Prostate gland (tissue), 2 donors: Measurements from ENCODE around the gene NINJ1. TPM values are rescaled to one million over a fixed set of nuclear protein-coding genes. Genes with fewer than 3 reads are reported as not detected.
"Not testable (repeated sequence)": the region's sequence is repeated elsewhere in the genome, so short reads cannot be mapped to it uniquely, and the experiment has no call there.

Experiments
- DNase-seq: peaks from one replicate; pipeline ENCODE4 v3.0.0-alpha.2; 2019; ENCODE audit warnings: low spot score
- H3K27ac ChIP-seq, 2 donors: fragments of 200-600 bp; sonication (generic); 2 replicates each; pipeline ENCODE4 v1.5.1; 2017 to 2019
- H3K27me3 ChIP-seq: fragments of 200-600 bp; sonication (generic); replicated peaks from 2 replicates; pipeline ENCODE4 v1.5.1; 2019; ENCODE audit not compliant: insufficient read depth
- H3K36me3 ChIP-seq, 2 donors: fragments of 200-600 bp; sonication (generic); 1 replicate in 1 of 2; 2 replicates in 1 of 2; pipeline versions ENCODE4 v1.5.1 to v1.8.1; 2017 to 2019
- H3K4me1 ChIP-seq: fragments of 200-600 bp; sonication (generic); replicated peaks from 2 replicates; pipeline ENCODE4 v1.5.1; 2019
- H3K4me3 ChIP-seq, 2 donors: fragments of 200-600 bp; sonication (generic); 2 replicates each; pipeline ENCODE4 v1.5.1; 2017 to 2019
- H3K9me3 ChIP-seq: fragments of 200-600 bp; sonication (generic); 2 replicates; pipeline ENCODE4 v1.5.1; 2017
- POLR2A ChIP-seq: fragments of 450-650 bp; IDR thresholded peaks from one replicate; pipeline ENCODE4 v1.6.1; 2016; ENCODE audit warnings: antibody characterized with exemption, mild to moderate bottlenecking
- POLR2AphosphoS5 ChIP-seq: sonication (generic); formaldehyde crosslinking; IDR thresholded peaks from one replicate; pipeline ENCODE4 v1.6.1; 2017; ENCODE audit warnings: antibody characterized with exemption
- WGBS: methylation state at CpG from one replicate; pipeline ENCODE4 v1.1.5; 2018; 5-methylcytosine and 5-hydroxymethylcytosine counted together
- intact Hi-C: fragments of 100-400 bp; cut with DNase I; formaldehyde crosslinking; loops from one replicate; pipeline ENCODE4 v1.14.2; 2022
- total RNA-seq, 2 donors: library from RNA; depleted of rRNA; stranded (reverse); fragments of >200 nt; gene quantifications; one replicate each; pipeline ENCODE4 v1.1.0, GENCODE V29; 2016
- TF ChIP-seq, protein P1 (sequence below), 4 experiments: fragments of 200-600 bp in 2 of 4; fragments of 450-650 bp in 2 of 4; sonication (generic) in 2 of 4; IDR thresholded peaks; 1 replicate in 3 of 4; 2 replicates in 1 of 4; pipeline ENCODE4 v1.5.1; 2016 to 2019; ENCODE audit warnings: antibody characterized with exemption in 4 of 4, mild to moderate bottlenecking in 2 of 4, moderate library complexity in 2 of 4

Gene NINJ1
- total RNA-seq, 2 donors from 2014 or later, result 139 to 183 TPM

GRCh38 chr9:93119703-93119952 lies 14.4 kb downstream of the NINJ1 start:
- no peaks in the 10 kb centered on the region for H3K36me3 ChIP-seq
- WGBS, result 76% methylated on average over 5 of the region's 5 CpGs
- H3K27me3 ChIP-seq, result no peaks in the 10 kb centered on the region
- no peaks in the 10 kb centered on the region for H3K4me1 ChIP-seq
- TF ChIP-seq POLR2AphosphoS5, result no peak
- no peak for TF ChIP-seq POLR2A
- TF ChIP-seq, protein P1, sequence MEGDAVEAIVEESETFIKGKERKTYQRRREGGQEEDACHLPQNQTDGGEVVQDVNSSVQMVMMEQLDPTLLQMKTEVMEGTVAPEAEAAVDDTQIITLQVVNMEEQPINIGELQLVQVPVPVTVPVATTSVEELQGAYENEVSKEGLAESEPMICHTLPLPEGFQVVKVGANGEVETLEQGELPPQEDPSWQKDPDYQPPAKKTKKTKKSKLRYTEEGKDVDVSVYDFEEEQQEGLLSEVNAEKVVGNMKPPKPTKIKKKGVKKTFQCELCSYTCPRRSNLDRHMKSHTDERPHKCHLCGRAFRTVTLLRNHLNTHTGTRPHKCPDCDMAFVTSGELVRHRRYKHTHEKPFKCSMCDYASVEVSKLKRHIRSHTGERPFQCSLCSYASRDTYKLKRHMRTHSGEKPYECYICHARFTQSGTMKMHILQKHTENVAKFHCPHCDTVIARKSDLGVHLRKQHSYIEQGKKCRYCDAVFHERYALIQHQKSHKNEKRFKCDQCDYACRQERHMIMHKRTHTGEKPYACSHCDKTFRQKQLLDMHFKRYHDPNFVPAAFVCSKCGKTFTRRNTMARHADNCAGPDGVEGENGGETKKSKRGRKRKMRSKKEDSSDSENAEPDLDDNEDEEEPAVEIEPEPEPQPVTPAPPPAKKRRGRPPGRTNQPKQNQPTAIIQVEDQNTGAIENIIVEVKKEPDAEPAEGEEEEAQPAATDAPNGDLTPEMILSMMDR (IDR thresholded peaks at IDR 0.05), result no peak
- intact Hi-C loops, result no loop called here
- no peak for DNase-seq
- no peak overlapping the region for H3K4me3 ChIP-seq
- peak overlapping the region; percentile 52 to 62 for H3K27ac ChIP-seq
- no peaks in the 10 kb centered on the region for H3K9me3 ChIP-seq

DNA sequence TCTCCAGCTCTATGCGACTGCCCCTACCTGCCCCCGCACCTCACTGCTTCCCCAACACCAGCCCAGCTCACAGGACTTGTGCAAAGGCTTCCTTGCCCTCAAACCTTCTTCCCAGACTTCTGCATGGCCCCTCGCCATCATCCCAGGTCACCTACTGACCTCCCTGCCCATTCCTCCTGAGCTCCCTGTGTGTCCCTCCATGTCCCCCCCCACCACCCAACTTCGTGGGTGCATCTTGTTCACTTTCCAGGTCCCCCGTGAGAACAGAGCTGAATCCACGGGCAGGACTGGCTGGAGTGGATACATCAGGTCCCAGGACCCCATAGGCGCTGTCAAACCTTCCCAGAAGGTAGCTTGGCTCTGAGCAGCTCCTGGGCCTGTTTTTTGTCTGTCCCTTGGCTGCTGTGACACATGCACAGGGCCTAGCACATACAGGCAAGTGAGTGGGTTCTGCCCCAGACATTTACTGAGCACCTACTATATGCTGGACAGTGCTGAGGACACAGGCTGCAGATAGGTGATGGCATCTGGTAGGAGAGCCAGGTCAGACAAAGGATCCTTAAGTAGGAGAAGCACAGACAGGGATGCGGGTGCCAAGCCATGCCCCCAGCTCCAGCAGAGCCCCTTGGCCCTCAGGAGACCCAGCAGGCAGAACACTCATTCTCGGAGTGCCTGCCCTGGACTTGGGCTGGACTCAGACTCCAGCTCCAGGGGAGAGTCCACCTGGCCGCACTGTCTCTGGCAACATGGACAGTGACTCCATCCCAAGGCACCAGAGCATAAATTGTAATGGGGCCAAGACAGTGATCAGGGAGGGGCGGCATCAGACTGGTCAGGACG lies 15.0 kb downstream of the NINJ1 start:
- no peaks in the 10 kb centered on the region for H3K4me1 ChIP-seq
- TF ChIP-seq, protein P1 (IDR thresholded peaks at IDR 0.05), result no peak
- TF ChIP-seq POLR2A (no peak), POLR2AphosphoS5 (no peak)
- H3K27ac ChIP-seq, result peak overlapping the region; percentile 52 to 62
- intact Hi-C loops, result no loop called here
- H3K4me3 ChIP-seq, result no peak overlapping the region
- no peaks in the 10 kb centered on the region for H3K27me3 ChIP-seq
- no peak for DNase-seq
- 90% methylated on average over 12 of the region's 12 CpGs for WGBS
- no peaks in the 10 kb centered on the region for H3K9me3 ChIP-seq
- no peaks in the 10 kb centered on the region for H3K36me3 ChIP-seq

- no peak overlapping the region for H3K27ac ChIP-seq
- H3K9me3 ChIP-seq, result no peaks in the 10 kb centered on the region
- 91% methylated on average over 12 of the region's 12 CpGs for WGBS
- intact Hi-C loops, result no loop called here
- no peaks in the 10 kb centered on the region for H3K27me3 ChIP-seq
- no peaks in the 10 kb centered on the region for H3K4me1 ChIP-seq
- no peak overlapping the region for H3K4me3 ChIP-seq
- TF ChIP-seq POLR2A (no peak), POLR2AphosphoS5 (no peak)
- TF ChIP-seq, protein P1 (IDR thresholded peaks at IDR 0.05), result no peak
- no peaks in the 10 kb centered on the region for H3K36me3 ChIP-seq
- no peak for DNase-seq
Observed at GRCh38 chr9:93117924-93118862, 15.9 kb downstream of the NINJ1 start.

GRCh38 chr9:93117521-93117920 lies 16.5 kb downstream of the NINJ1 start:
- H3K27me3 ChIP-seq, DNase-seq, H3K27ac ChIP-seq, H3K36me3 ChIP-seq, H3K4me1 ChIP-seq, intact Hi-C loops, H3K9me3 ChIP-seq, H3K4me3 ChIP-seq: not testable (repeated sequence)
- WGBS, result 90% methylated on average over 9 of the region's 9 CpGs

- intact Hi-C loops, result no loop called here
- H3K36me3 ChIP-seq, result no peaks in the 10 kb centered on the region
- 72% methylated on average over 17 of the region's 17 CpGs for WGBS
- H3K4me1 ChIP-seq, result no peaks in the 10 kb centered on the region
- H3K9me3 ChIP-seq, result no peaks in the 10 kb centered on the region
- no peaks in the 10 kb centered on the region for H3K27me3 ChIP-seq
- H3K27ac ChIP-seq, result no peak overlapping the region
- no peak for DNase-seq
- no peak overlapping the region for H3K4me3 ChIP-seq
- TF ChIP-seq POLR2A, result no peak
- no peak for TF ChIP-seq POLR2AphosphoS5
- TF ChIP-seq, protein P1 (IDR thresholded peaks at IDR 0.05), result no peak
Observed at GRCh38 chr9:93116072-93116961, 17.7 kb downstream of the NINJ1 start.
